ENCODE results near the gene UBE2S.

The UBE2S gene

GRCh38 chr19:55382522-55383054, 25.0 kb downstream of the UBE2S start:
- DNase-seq: no peak

DNA sequence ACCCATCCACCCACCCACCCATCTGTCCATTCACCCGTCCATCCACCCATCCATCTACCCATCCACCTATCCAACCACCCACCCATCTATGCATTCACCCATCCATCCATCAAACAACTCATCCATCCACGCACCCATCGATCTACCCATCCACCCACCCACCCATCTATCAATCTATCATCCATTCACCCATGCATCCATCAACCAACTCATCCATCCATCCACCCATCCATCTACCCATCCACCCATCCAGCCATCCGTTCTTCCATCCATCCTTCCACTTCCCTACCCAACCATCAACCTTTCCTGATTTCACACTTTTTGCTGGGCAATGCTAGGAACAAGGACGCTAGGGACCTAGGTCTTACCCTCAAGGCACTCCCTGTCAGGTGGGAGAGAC, 25.6 kb downstream of the UBE2S start:
- no peak for DNase-seq

- DNase-seq: no peak
Measured at GRCh38 chr19:55379174-55379573, 28.4 kb downstream of the UBE2S start.

GRCh38 chr19:55377356-55378131, 30.0 kb downstream of the UBE2S start:
- DNase-seq: no peak

DNA sequence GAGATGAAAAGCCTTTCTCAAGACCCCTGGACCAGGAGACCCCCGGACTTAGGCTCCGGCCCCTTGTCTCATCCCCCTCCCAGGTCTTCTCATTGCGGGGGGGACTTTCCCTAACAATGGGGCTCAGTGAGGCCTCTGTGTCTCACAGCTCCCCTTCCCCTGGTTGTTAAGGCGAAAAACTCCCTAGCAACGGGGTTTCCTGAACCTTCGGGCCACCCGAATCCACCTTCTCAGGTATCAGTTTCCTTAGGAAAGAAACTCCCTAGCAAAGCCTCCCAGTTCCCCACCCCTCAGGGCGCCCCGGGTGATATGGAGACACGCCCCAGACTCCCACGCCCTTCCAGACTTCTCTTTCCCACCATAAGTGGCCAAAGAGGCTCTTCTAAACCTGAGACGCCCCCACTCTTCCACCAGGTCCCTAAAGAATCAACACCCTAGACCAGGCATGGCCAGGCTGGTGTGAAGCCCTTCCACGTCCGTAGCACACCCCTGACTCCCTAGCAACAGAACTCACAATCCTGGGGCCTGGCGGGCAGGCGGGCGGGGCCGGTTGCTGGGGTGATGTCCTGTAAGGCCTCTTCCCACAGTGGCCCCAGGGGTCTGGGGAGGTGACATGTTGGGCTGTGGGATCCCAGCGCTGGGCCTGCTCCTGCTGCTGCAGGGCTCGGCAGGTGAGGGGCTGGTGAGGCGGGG, 31.2 kb downstream of the UBE2S start, which contains the start of gene TMEM190:
Gene TMEM190 (plus strand): TSS at position 586 of the 693 bp plus-strand sequence. CDS start 28 bp downstream, at position 614.
- no peak for DNase-seq

- no peak for DNase-seq
Measured at GRCh38 chr19:55373993-55374757, 33.4 kb downstream of the UBE2S start.

- DNase-seq: no peak
Measured at GRCh38 chr19:55373306-55373992, 34.1 kb downstream of the UBE2S start.

DNA sequence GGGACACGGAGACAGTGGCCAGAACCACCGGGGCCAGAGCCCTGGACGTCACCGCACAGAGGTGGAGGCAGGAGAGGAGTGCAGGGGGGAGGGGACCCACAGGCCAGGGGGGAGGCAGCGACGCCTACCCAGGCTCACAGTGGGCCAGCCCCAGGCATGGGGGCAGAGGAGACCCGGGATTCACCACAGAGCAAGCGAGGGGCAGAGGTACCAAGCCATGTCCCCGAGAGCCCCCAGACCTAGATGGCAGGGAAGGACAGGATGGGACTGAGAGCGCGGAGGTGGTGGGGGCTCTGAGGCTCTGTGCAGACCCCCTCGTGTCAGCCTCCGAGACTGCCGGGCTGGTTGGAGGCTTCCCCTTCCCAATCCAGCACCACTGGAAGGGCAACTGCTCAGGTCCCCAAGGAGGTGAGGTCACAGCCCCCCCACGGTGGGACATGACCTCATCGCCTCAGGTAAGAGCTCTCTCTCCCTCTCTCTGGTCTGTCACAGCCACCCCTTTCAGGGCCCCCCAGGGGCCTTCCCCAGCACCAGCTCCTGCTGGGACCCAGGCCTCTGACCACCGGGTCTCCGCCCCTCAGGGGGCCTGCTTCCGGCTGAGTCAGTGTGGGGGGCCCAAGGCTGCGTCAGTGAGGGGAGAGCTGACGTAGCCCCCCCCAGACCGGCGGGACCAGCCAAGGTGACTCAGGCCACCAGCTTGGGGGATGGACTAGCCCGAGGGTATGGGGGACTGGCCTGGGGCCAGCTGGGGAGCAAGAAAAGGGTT, 35.1 kb downstream of the UBE2S start:
- no peak for DNase-seq

- DNase-seq: no peak
Measured at GRCh38 chr19:55370305-55370988, 37.1 kb downstream of the UBE2S start, which contains the start of gene IL11. Gene IL11 (minus strand): TSS chr19:55370463. CDS start chr19:55370310, 153 bp downstream.

GRCh38 chr19:55369653-55370304, 37.8 kb downstream of the UBE2S start:
- peak; percentile 46 for DNase-seq

DNA sequence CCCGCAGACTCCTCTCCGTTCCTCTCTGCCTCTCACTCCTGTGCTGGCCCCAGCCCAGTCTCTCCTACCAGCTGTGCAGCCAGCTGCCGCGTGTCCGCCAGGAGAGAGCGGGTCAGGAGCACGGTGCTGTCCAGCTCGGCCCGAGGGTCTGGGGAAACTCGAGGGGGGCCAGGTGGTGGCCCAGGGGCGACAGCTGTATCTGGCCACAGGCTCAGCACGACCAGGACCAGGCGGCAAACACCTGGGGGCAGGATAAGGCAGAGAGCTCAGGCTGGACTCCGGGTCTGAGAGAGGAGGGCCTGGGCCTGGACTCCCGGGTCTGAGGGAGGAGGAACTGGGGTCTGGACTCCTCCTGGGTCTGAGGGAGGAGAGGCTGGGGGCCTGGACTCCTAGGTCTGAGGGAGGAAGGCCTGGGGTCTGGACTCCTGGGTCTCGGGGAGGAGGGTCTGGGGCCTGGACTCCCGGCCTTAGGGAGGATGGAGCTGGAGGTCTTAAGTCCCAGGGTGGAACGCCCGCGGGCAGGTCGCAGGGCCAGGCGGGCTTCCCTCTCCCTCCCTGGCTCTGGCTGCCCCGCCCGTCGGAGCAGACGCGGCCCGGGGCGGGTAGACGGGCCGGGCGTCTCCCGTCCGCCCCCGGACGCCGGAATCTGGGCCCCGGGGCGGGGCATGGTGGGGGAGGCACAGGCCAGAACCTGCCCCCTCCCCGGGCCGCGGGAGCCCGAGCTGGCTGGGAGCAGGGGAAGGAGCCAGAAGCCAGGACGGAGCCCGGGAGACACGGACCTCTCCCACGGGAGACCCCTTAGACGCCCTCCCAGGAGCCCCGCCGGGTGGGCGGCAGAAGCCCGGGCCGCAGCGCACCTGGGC, 38.7 kb downstream of the UBE2S start:
- DNase-seq: no peak

DNA sequence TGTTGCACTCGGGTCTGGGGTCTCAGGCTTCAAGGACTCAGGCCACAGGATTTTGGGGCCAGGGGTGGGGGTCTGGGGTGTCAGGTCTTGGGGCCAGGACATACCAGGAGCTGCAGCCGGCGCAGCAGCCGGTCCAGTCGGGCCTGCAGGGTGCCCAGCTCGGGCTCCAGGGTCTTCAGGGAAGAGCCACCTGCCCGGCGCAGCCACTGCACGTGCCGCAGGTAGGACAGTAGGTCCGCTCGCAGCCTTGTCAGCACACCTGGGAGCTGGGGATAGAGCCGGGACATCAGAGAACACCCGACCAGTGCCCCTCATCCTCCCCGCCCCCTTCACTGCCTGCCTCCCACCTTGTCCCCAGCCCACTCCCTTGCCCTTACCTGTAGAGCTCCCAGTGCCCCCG, 39.5 kb downstream of the UBE2S start:
- no peak for DNase-seq

GRCh38 chr19:55366790-55367189, 40.8 kb downstream of the UBE2S start:
- no peak for DNase-seq

GRCh38 chr19:55365964-55366363, 41.6 kb downstream of the UBE2S start:
- no peak for DNase-seq

- no peak for DNase-seq
Measured at GRCh38 chr19:55365245-55365644, 42.3 kb downstream of the UBE2S start.

DNA sequence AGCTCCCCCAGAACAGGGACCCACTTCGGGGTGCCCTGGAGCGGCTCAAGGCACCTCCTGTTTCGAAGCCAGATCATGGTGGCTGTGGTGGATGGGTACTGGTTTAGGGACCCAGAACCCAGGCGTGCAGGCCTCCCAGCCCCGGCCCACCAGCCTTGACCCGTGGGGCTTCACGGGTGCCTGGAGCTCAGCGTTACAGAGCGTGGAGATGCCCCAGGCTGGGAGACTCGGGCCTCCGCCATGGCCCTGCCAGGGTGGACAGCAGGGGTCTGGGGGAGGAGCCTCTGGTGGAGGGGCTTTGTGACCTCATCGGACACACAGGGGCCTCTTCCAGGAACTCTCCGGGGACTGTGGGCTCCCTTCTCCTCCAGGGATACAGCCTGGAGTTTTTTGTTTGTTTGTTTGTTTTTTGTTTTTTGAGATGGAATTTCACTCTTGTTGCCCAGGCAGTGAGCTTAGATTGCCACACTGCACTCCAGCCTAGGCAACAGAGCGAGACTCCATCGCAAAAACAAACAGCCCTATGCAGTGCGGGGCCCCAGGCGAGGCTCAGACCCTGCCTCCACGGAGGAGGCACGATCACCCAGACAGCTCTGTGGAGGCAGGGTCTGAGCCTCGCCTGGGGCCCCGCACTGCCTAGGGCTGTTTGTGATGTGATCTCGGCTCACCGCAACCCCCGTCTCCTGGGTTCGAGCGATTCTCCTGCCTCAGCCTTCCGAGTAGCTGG, 44.4 kb downstream of the UBE2S start, which contains the start of gene GARIN5B:
Gene GARIN5B (minus strand): TSS at position 271 of the 727 bp plus-strand sequence. CDS start 194 bp downstream, at position 77.
- DNase-seq: no peak

- DNase-seq: no peak
Measured at GRCh38 chr19:55362174-55362989, 45.2 kb downstream of the UBE2S start.

GRCh38 chr19:55360902-55361301, 46.7 kb downstream of the UBE2S start:
- DNase-seq: no peak

All from activated T-cell treated with anti-CD3 and anti-CD28 coated beads, Interleukin-2, amount 50 U/mL, for 1 hour (primary cell).